Measurements from ENCODE around the gene NRF1. TPM values are rescaled to one million over a fixed set of nuclear protein-coding genes. Genes with fewer than 3 reads are reported as not detected.
A peak's percentile ranks its signal among the peaks of the same experiment; 100 is the strongest.
"Not testable (repeated sequence)": the region's sequence is repeated elsewhere in the genome, so short reads cannot be mapped to it uniquely, and the experiment has no call there.

Gene NRF1
- total and polyA plus RNA-seq, 2 of the 8 experiments (the other 6 are each of a cell fraction or from before 2014, with no cell fraction given), result 18.2 to 21.4 TPM

GRCh38 chr7:129611246-129612111 lies at the start of gene NRF1 (continued):
- TF ChIP-seq BCL11A (IDR thresholded peaks at IDR 0.05; ENCODE audit: low read depth in 2 of 2, low read length in 2 of 2) (no peak), HDAC6 (IDR thresholded peaks at IDR 0.05; ENCODE audit: low read depth, low read length) (no peak), POU5F1 (IDR thresholded peaks at IDR 0.05; ENCODE audit: low read depth, low read length) (no peak), CHD2 (IDR thresholded peaks at IDR 0.05; ENCODE audit: low read length) (peak; percentile 61)

GRCh38 chr7:129566323-129566722 lies 45.2 kb upstream of the NRF1 start:
- H3K14ac ChIP-seq (ENCODE audit: insufficient read length); POLR2A ChIA-PET (ENCODE audit: partially characterized antibody); FAIRE-seq; H2BK5ac ChIP-seq (ENCODE audit: low read depth, low read length); H3K4ac ChIP-seq (replicated peaks; ENCODE audit: insufficient read length, low read depth, low read length); H3K56ac ChIP-seq (replicated peaks; ENCODE audit: insufficient read length, low read depth, low read length); CTCF ChIA-PET (ENCODE audit: partially characterized antibody); H3K4me2 ChIP-seq (ENCODE audit: insufficient read depth in 1 of 2, low read depth in 2 of 2, low read length in 2 of 2); H4K8ac ChIP-seq (ENCODE audit: extremely low read depth, insufficient read depth, low read length); H2AK5ac ChIP-seq (ENCODE audit: low read depth, low read length); H3K27me3 ChIP-seq (replicated peaks in 1 of 4; ENCODE audit: control insufficient read depth in 3 of 4, extremely low read depth in 1 of 4, insufficient read depth in 3 of 4, low read length in 3 of 4); H2BK120ac ChIP-seq (replicated peaks; ENCODE audit: low read depth, low read length); H3K9me3 ChIP-seq (ENCODE audit: insufficient read depth in 2 of 2, low read depth in 1 of 2, low read length in 1 of 2); H4K91ac ChIP-seq (replicated peaks; ENCODE audit: insufficient read length, low read length); H2BK12ac ChIP-seq (ENCODE audit: low read depth, low read length); H2BK20ac ChIP-seq (ENCODE audit: low read length); H3K4me1 ChIP-seq (replicated peaks in 1 of 4; ENCODE audit: control insufficient read depth in 3 of 4, insufficient read depth in 4 of 4, low read length in 3 of 4); H3K9ac ChIP-seq (replicated peaks in 1 of 4; ENCODE audit: extremely low read depth in 1 of 4, low read depth in 3 of 4, low read length in 3 of 4); H4K5ac ChIP-seq (ENCODE audit: insufficient read length, low read depth, low read length); H3K79me1 ChIP-seq (ENCODE audit: low read depth, low read length); H3K23me2 ChIP-seq (ENCODE audit: low read depth, low read length); H3K79me2 ChIP-seq (ENCODE audit: control insufficient read depth in 1 of 2, insufficient read depth in 2 of 2, low read length in 2 of 2); DNase-seq (ENCODE audit: low read depth in 1 of 2, low spot score in 2 of 2); H3K4me3 ChIP-seq (ENCODE audit: extremely low read depth in 1 of 4, insufficient read depth in 2 of 4, low read depth in 3 of 4, low read length in 4 of 4); H3K27ac ChIP-seq (ENCODE audit: low read depth, low read length); H3K18ac ChIP-seq (ENCODE audit: extremely low read depth, low read length); H2BK15ac ChIP-seq (ENCODE audit: low read length); H2AFZ ChIP-seq (ENCODE audit: low read length); H3K36me3 ChIP-seq (ENCODE audit: control insufficient read depth in 2 of 4, insufficient read depth in 4 of 4, low read length in 3 of 4); H4K20me1 ChIP-seq (replicated peaks in 1 of 2; ENCODE audit: control insufficient read depth in 1 of 2, insufficient read depth in 2 of 2, low read length in 2 of 2); H3K23ac ChIP-seq (ENCODE audit: insufficient read length): not testable (repeated sequence)
- WGBS, 2 experiments (ENCODE audit: extremely low coverage in 1 of 2, insufficient coverage in 1 of 2, insufficient read length in 1 of 2, insufficient replicate concordance in 2 of 2, low coverage in 1 of 2, low lambda C conversion rate in 2 of 2, missing lambda C conversion rate in 1 of 2), result 66% methylated on average over 2 of the region's 2 CpGs; no CpG with 5 or more reads in 1 of the 2 experiments
